ENCODE data around the gene FOXI3.

FOXI3 gene

GRCh38 chr2:88450186-88450585 is 2.3 kb downstream of the FOXI3 start:
- DNase-seq = no peak
- Mint-ChIP-seq H3K9me3 (no peaks in the 10 kb centered on the region), H3K27ac (no peak overlapping the region), H3K27me3 (ENCODE audit: low read depth, poor library complexity) (peaks cover 67% of the 10 kb centered on the region), H3K36me3 (ENCODE audit: low read depth) (no peaks in the 10 kb centered on the region), H3K4me3 (no peak overlapping the region), H3K4me1 (peaks cover 6% of the 10 kb centered on the region)
- no peak for TF ChIP-seq CTCF (IDR thresholded peaks at IDR 0.05)

- H3K27me3 Mint-ChIP-seq (ENCODE audit: low read depth, poor library complexity) = peaks cover 57% of the 10 kb centered on the region
Measured at GRCh38 chr2:88448248-88448647, 4.2 kb downstream of the FOXI3 start.

GRCh38 chr2:88443353-88443938 is 9.0 kb downstream of the FOXI3 start:
- H3K27ac Mint-ChIP-seq = no peak overlapping the region
- H3K9me3 Mint-ChIP-seq = no peaks in the 10 kb centered on the region
- DNase-seq = no peak
- H3K36me3 Mint-ChIP-seq (ENCODE audit: low read depth) = no peaks in the 10 kb centered on the region
- H3K27me3 Mint-ChIP-seq (ENCODE audit: low read depth, poor library complexity) = peaks cover 23% of the 10 kb centered on the region
- no peak for TF ChIP-seq CTCF (IDR thresholded peaks at IDR 0.05)
- peaks cover 10% of the 10 kb centered on the region for H3K4me1 Mint-ChIP-seq
- no peak overlapping the region for H3K4me3 Mint-ChIP-seq

More at GRCh38 chr2:88448248-88448647, 4.2 kb downstream of the FOXI3 start:
- no peak for TF ChIP-seq CTCF (IDR thresholded peaks at IDR 0.05)
- H3K36me3 Mint-ChIP-seq (ENCODE audit: low read depth) = no peaks in the 10 kb centered on the region
- H3K4me1 Mint-ChIP-seq = peaks cover 10% of the 10 kb centered on the region
- no peak overlapping the region for H3K4me3 Mint-ChIP-seq
- no peak for DNase-seq
- no peaks in the 10 kb centered on the region for H3K9me3 Mint-ChIP-seq
- no peak overlapping the region for H3K27ac Mint-ChIP-seq

GRCh38 chr2:88442473-88442872 is 10.0 kb downstream of the FOXI3 start:
- H3K4me1 Mint-ChIP-seq = peaks cover 10% of the 10 kb centered on the region
- no peak for DNase-seq
- no peak for TF ChIP-seq CTCF (IDR thresholded peaks at IDR 0.05)
- H3K27me3 Mint-ChIP-seq (ENCODE audit: low read depth, poor library complexity) = peaks cover 15% of the 10 kb centered on the region
- no peak overlapping the region for H3K4me3 Mint-ChIP-seq
- no peak overlapping the region for H3K27ac Mint-ChIP-seq
- H3K9me3 Mint-ChIP-seq = no peaks in the 10 kb centered on the region
- no peaks in the 10 kb centered on the region for H3K36me3 Mint-ChIP-seq (ENCODE audit: low read depth)

GRCh38 chr2:88442061-88442460 is 10.4 kb downstream of the FOXI3 start:
- Mint-ChIP-seq H3K4me3 (no peak overlapping the region), H3K9me3 (no peaks in the 10 kb centered on the region), H3K36me3 (ENCODE audit: low read depth) (no peaks in the 10 kb centered on the region), H3K4me1 (peaks cover 10% of the 10 kb centered on the region), H3K27me3 (ENCODE audit: low read depth, poor library complexity) (peaks cover 15% of the 10 kb centered on the region), H3K27ac (no peak overlapping the region)
- DNase-seq = no peak
- TF ChIP-seq CTCF (IDR thresholded peaks at IDR 0.05) = no peak

- Mint-ChIP-seq H3K4me1 (peaks cover 4% of the 10 kb centered on the region), H3K9me3 (peaks cover 7% of the 10 kb centered on the region), H3K27me3 (ENCODE audit: low read depth, poor library complexity) (peaks cover 18% of the 10 kb centered on the region), H3K36me3 (ENCODE audit: low read depth) (no peaks in the 10 kb centered on the region), H3K4me3 (no peak overlapping the region), H3K27ac (no peak overlapping the region)
- DNase-seq = no peak
- TF ChIP-seq CTCF (IDR thresholded peaks at IDR 0.05) = no peak
Measured at GRCh38 chr2:88437010-88437409, 15.5 kb downstream of the FOXI3 start.

Data from nephron progenitor cell (in vitro differentiated cells).